Keratinocyte (primary cell): ENCODE data around the gene PSMB11. TPM values are rescaled to one million over a fixed set of nuclear protein-coding genes. Genes with fewer than 3 reads are reported as not detected.

Source experiments
- DNase-seq: peaks from one replicate; pipeline ENCODE4 v3.0.0-alpha.2; 2011; ENCODE audit warnings: low read depth, missing footprints, low spot score
- FAIRE-seq: peaks from 2 replicates; lab custom pipeline; 2011; peaks lifted over from hg19 to GRCh38; lab: Jason Lieb, UNC
- H2AFZ ChIP-seq: 2 replicates; pipeline ENCODE4 v1.6.0; 2012; ENCODE audit warnings: low read length, control low read depth, inconsistent platforms; ENCODE audit not compliant: control insufficient read depth
- H3K27ac ChIP-seq: 2 replicates; pipeline ENCODE4 v1.5.1; 2011; ENCODE audit warnings: low read length; ENCODE audit not compliant: control insufficient read depth, insufficient read depth
- H3K27me3 ChIP-seq: 3 replicates; pipeline ENCODE4 v1.6.0; 2011; ENCODE audit warnings: low read length; ENCODE audit not compliant: control insufficient read depth, insufficient read depth; ENCODE audit errors: extremely low read depth
- H3K36me3 ChIP-seq, 2 experiments: 2 replicates in 1 of 2; 3 replicates in 1 of 2; pipeline ENCODE4 v1.5.1; 2011; ENCODE audit warnings: low read length in 2 of 2, mild to moderate bottlenecking in 1 of 2; ENCODE audit not compliant: control insufficient read depth in 2 of 2, insufficient read depth in 2 of 2; ENCODE audit errors: extremely low read depth in 1 of 2
- H3K4me1 ChIP-seq: 3 replicates; pipeline ENCODE4 v1.5.1; 2011; ENCODE audit warnings: low read length; ENCODE audit not compliant: control insufficient read depth, insufficient read depth; ENCODE audit errors: extremely low read depth
- H3K4me2 ChIP-seq: 3 replicates; pipeline ENCODE4 v1.6.0; 2011; ENCODE audit warnings: low read depth, low read length; ENCODE audit not compliant: control insufficient read depth, insufficient read depth; ENCODE audit errors: extremely low read depth
- H3K4me3 ChIP-seq, 3 experiments: fragments of 200-600 bp in 1 of 3; sonication (generic) in 1 of 3; 2 replicates in 2 of 3; 3 replicates in 1 of 3; pipeline ENCODE4 v1.5.1; 2011 to 2016; ENCODE audit warnings: low read length in 3 of 3, mild to moderate bottlenecking in 3 of 3, control low read depth in 2 of 3, inconsistent platforms in 1 of 3, low read depth in 1 of 3, mixed read lengths in 1 of 3, mixed run types in 1 of 3, moderate library complexity in 1 of 3; ENCODE audit not compliant: control insufficient read depth in 2 of 3, insufficient read depth in 2 of 3; ENCODE audit errors: extremely low read depth in 1 of 3
- H3K79me2 ChIP-seq: 2 replicates; pipeline ENCODE4 v1.6.0; 2012; ENCODE audit warnings: low read length; ENCODE audit not compliant: control insufficient read depth, insufficient read depth
- H3K9ac ChIP-seq: 3 replicates; pipeline ENCODE4 v1.6.0; 2011; ENCODE audit warnings: low read length; ENCODE audit not compliant: control insufficient read depth, insufficient read depth; ENCODE audit errors: extremely low read depth
- H3K9me1 ChIP-seq: 3 replicates; pipeline ENCODE4 v1.6.0; 2011; ENCODE audit warnings: low read length; ENCODE audit not compliant: control insufficient read depth, insufficient read depth; ENCODE audit errors: extremely low read depth
- H3K9me3 ChIP-seq: 2 replicates; pipeline ENCODE4 v1.5.1; 2012; ENCODE audit warnings: low read depth, low read length; ENCODE audit not compliant: control insufficient read depth
- H4K20me1 ChIP-seq: 3 replicates; pipeline ENCODE4 v1.6.0; 2011; ENCODE audit warnings: low read length; ENCODE audit not compliant: control insufficient read depth, insufficient read depth; ENCODE audit errors: extremely low read depth
- EZH2 ChIP-seq: IDR thresholded peaks from one replicate; pipeline ENCODE4 v1.6.1; 2012; ENCODE audit warnings: inconsistent platforms, mild to moderate bottlenecking, low read length, moderate library complexity
- dilution Hi-C: fragments of 300-500 bp; cut with MboI; formaldehyde crosslinking; loops from one replicate; pipeline ENCODE4 v1.7.0; 2020; ENCODE audit warnings: low sequenced_read_pairs; ENCODE audit not compliant: extremely low pct_ligation_motif_present
- polyA plus RNA-seq, 5 experiments: library from polyadenylated mRNA; depleted of rRNA in 3 of 5; stranded (reverse) in 3 of 5; stranded (forward) in 1 of 5; unstranded in 1 of 5; fragments of >200 nt; gene quantifications; 1 replicate in 1 of 5; 2 replicates in 3 of 5; 3 replicates in 1 of 5; pipeline versions ENCODE4 v1.2.1 to v1.2.3, GENCODE V29; 2011 to 2012; ENCODE audit warnings: missing spikeins in 2 of 5, low read depth in 1 of 5, low replicate concordance in 1 of 5
- TF ChIP-seq, protein P1 (sequence below), 3 experiments: IDR thresholded peaks in 1 of 3; conservative IDR thresholded peaks in 1 of 3; optimal IDR thresholded peaks in 1 of 3; 2 replicates in 2 of 3; 3 replicates in 1 of 3; pipeline versions ENCODE3 to v1.5.1; 2011; ENCODE audit warnings: low read length in 3 of 3, mild to moderate bottlenecking in 3 of 3, moderate library complexity in 2 of 3, control low read depth in 1 of 3, inconsistent platforms in 1 of 3; ENCODE audit not compliant: insufficient read depth in 2 of 3; ENCODE audit errors: extremely low read depth in 1 of 3

Gene PSMB11
- polyA plus RNA-seq, 1 donor (not counting 4 experiments of a cell fraction or from before 2014, with no cell fraction given), result not detected

DNA sequence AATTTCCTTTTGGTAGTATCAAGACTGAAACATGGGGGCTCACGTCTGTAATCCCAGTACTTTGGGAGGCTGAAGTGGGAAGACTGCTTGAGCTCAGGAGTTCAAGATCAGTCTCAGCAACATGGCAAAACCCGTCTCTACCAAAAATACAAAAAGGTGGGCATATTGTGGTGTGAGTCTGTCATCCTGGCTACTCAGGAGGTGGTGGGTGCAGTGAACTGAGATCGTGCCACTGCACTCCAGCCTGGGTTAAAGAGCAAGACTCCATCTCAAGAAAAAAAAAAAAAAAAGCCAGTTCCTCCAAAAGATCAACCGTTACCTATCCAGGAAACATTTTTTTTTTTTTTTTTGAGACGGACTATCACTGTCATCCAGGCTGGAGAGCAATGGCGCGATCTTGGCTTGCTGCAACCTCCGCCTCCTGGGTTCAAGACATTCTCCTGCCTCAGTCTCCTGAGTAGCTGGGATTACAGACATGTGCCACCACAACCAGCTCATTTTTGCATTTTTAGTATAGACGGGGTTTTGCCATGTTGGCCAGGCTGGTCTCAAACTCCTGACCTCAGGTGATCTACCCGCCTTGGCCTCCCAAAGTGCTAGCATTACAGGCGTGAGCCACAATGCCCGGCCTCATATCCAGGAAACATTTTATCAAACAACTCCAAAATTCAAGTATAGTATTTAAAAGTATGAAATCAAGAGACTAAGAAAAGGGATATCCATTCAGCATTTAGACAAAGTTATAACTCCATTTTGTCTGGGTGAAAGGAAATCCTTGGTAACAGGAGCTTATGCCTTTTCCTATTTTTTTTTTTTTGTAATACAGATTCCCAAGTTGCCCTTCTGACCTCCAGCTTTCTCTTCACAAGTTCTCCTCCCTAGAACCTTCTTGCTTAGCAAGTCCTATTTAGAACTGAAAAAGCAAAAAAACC lies 49.5 kb downstream of the PSMB11 start:
- Histone ChIP-seq H3K79me2 (peaks cover 71% of the 10 kb centered on the region), H3K9me1 (no peaks in the 10 kb centered on the region), H3K27me3 (no peaks in the 10 kb centered on the region), H3K4me2 (no peak overlapping the region), H3K4me1 (peaks cover 11% of the 10 kb centered on the region), H3K27ac (no peak overlapping the region), H3K36me3 (peaks cover 18 to 47% of the 10 kb centered on the region in 2 experiments), H2AFZ (no peak overlapping the region), H3K4me3 (no peak overlapping the region), H3K9ac (no peak overlapping the region), H3K9me3 (no peaks in the 10 kb centered on the region), H4K20me1 (peaks cover 8% of the 10 kb centered on the region)
- FAIRE-seq (no peak), DNase-seq (no peak)
- dilution Hi-C loops, result no loop called here
- TF ChIP-seq, protein P1, sequence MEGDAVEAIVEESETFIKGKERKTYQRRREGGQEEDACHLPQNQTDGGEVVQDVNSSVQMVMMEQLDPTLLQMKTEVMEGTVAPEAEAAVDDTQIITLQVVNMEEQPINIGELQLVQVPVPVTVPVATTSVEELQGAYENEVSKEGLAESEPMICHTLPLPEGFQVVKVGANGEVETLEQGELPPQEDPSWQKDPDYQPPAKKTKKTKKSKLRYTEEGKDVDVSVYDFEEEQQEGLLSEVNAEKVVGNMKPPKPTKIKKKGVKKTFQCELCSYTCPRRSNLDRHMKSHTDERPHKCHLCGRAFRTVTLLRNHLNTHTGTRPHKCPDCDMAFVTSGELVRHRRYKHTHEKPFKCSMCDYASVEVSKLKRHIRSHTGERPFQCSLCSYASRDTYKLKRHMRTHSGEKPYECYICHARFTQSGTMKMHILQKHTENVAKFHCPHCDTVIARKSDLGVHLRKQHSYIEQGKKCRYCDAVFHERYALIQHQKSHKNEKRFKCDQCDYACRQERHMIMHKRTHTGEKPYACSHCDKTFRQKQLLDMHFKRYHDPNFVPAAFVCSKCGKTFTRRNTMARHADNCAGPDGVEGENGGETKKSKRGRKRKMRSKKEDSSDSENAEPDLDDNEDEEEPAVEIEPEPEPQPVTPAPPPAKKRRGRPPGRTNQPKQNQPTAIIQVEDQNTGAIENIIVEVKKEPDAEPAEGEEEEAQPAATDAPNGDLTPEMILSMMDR (optimal IDR thresholded peaks at IDR 0.05 in 1 of 3, IDR thresholded peaks at IDR 0.05 in 1 of 3, conservative IDR thresholded peaks at IDR 0.05 in 1 of 3; ENCODE audit: extremely low read depth in 1 of 3, insufficient read depth in 2 of 3, low read length in 3 of 3), result no peak
- no peak for TF ChIP-seq EZH2

DNA sequence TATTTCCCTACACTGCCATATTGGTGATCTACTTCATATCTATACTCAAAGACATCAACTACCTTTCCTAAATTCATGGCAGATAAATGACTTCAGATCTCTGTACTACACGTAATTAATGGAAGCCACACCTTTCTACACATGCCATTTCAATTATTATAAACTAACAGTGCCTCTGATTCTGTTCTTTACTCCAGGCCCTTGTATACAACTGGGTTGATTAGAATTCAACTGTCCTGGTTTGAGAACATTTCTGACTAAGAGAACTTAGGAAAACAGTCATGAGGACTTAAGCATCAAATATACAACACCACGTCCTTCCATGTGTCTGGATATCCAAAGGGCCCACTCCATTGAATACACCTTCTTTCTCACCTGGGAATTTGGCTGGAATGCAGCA lies 51.1 kb downstream of the PSMB11 start:
- Histone ChIP-seq H3K9me3 (no peaks in the 10 kb centered on the region), H3K9me1 (peaks cover 4% of the 10 kb centered on the region), H3K9ac (no peak overlapping the region), H4K20me1 (peaks cover 17% of the 10 kb centered on the region), H3K4me2 (peak overlapping the region; percentile 98), H2AFZ (no peak overlapping the region), H3K36me3 (peaks cover 14 to 48% of the 10 kb centered on the region in 2 experiments), H3K4me3 (peak overlapping the region in 2 of 3 experiments; percentile 99), H3K4me1 (peaks cover 21% of the 10 kb centered on the region), H3K27me3 (no peaks in the 10 kb centered on the region), H3K79me2 (peaks cover 80% of the 10 kb centered on the region), H3K27ac (no peak overlapping the region)
- dilution Hi-C loops, result no loop called here
- DNase-seq (no peak), FAIRE-seq (no peak)
- no peak for TF ChIP-seq EZH2
- TF ChIP-seq, protein P1 (optimal IDR thresholded peaks at IDR 0.05 in 1 of 3, IDR thresholded peaks at IDR 0.05 in 1 of 3, conservative IDR thresholded peaks at IDR 0.05 in 1 of 3; ENCODE audit: extremely low read depth in 1 of 3, insufficient read depth in 2 of 3, low read length in 3 of 3), result no peak
